ENCODE data around the gene NADK2.
"Not testable (repeated sequence)": the region's sequence is repeated elsewhere in the genome, so short reads cannot be mapped to it uniquely, and the experiment has no call there.

NADK2 gene

GRCh38 chr5:36285837-36286615, 44.3 kb upstream of the NADK2 start:
- Histone ChIP-seq H3K27ac (ENCODE audit: extremely low read depth, low read depth, low read length) (no peak overlapping the region), H3K4me3 (ENCODE audit: low read depth, low read length) (no peak overlapping the region), H3K4me1 (ENCODE audit: control insufficient read depth, insufficient read depth, low read length) (no peaks in the 10 kb centered on the region), H3K36me3 (ENCODE audit: control insufficient read depth in 2 of 2, insufficient read depth in 1 of 2, low read length in 2 of 2) (no peaks in the 10 kb centered on the region), H3K9me3 (ENCODE audit: control insufficient read depth, insufficient read depth, low read depth, low read length) (no peaks in the 10 kb centered on the region; the same call in 1 of the 2 replicates)
- CTCF ChIA-PET, result interaction anchor here (0.8 to 2.4 kb wide), 2 partner anchors 20 kb away, joined by 3 to 11 read pairs; no protein-coding TSS in a partner anchor
- no peak for TF ChIP-seq ZNF398 (tag by site-specific recombination; IDR thresholded peaks at IDR 0.05)
- TF ChIP-seq ZNF580 (tag by site-specific recombination; IDR thresholded peaks at IDR 0.05), result no peak
- TF ChIP-seq PRDM10 (tag by site-specific recombination; IDR thresholded peaks at IDR 0.05), result no peak
- TF ChIP-seq ZNF23 (tag by site-specific recombination; IDR thresholded peaks at IDR 0.05; ENCODE audit: borderline replicate concordance), result no peak
- TF ChIP-seq ZNF175 (tag by site-specific recombination; IDR thresholded peaks at IDR 0.05), result no peak
- no peak for TF ChIP-seq RBAK (tag by site-specific recombination; IDR thresholded peaks at IDR 0.05)
- no peak for TF ChIP-seq ZNF501 (tag by site-specific recombination; IDR thresholded peaks at IDR 0.05)
- TF ChIP-seq MZF1 (tag by site-specific recombination; IDR thresholded peaks at IDR 0.05; ENCODE audit: borderline replicate concordance), result no peak
- no peak for TF ChIP-seq ZNF37A (tag by site-specific recombination; IDR thresholded peaks at IDR 0.05)
- TF ChIP-seq CTCF (tag by site-specific recombination; IDR thresholded peaks at IDR 0.05), result no peak
- TF ChIP-seq ZFHX2 (tag by site-specific recombination; conservative IDR thresholded peaks at IDR 0.05), result no peak
- TF ChIP-seq ZBTB11 (tag by site-specific recombination; conservative IDR thresholded peaks at IDR 0.05; ENCODE audit: low read depth), result no peak
- no peak for TF ChIP-seq GLIS2 (tag by site-specific recombination; IDR thresholded peaks at IDR 0.05)
- POLR2A ChIA-PET, result no interaction called here

GRCh38 chr5:36283775-36284174, 42.0 kb upstream of the NADK2 start:
- H3K36me3 ChIP-seq (ENCODE audit: control insufficient read depth in 2 of 2, insufficient read depth in 1 of 2, low read length in 2 of 2); H3K27ac ChIP-seq (ENCODE audit: extremely low read depth, low read depth, low read length); H3K4me3 ChIP-seq (ENCODE audit: low read depth, low read length); H3K9me3 ChIP-seq (ENCODE audit: control insufficient read depth, insufficient read depth, low read depth, low read length); H3K4me1 ChIP-seq (ENCODE audit: control insufficient read depth, insufficient read depth, low read length); POLR2A ChIA-PET: not testable (repeated sequence)
- CTCF ChIA-PET, result interaction anchor here (2.4 kb wide), 1 partner anchor 18 kb away, joined by 11 read pairs; no protein-coding TSS in a partner anchor
